ENCODE results near the gene CNPY2.

DNA sequence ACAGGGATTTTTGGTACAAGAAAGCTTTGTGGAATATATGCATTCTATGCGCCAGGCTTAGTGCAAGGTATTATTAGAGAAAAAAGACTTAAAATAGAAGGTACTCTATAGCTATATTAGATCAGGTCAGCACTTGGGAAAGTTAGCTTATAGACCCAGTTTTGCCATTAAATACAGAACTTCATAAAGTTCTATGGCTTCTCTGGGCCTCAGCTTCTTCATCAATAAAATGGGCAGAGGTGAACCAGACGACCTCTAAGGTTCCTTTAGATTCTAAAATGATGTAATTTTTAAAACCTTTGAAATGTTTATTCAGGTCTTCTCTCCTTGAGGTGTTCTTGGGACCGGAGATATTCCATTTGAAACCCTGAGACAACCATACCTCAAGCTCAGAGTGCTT lies 7.1 kb downstream of the CNPY2 start:
- TF ChIP-seq POLR2A (IDR thresholded peaks at IDR 0.05; ENCODE audit: low read depth, low read length) (no peak), POLR2AphosphoS5 (IDR thresholded peaks at IDR 0.05; ENCODE audit: low read depth, low read length) (no peak)

All from GM12892 (cell line).